ENCODE measurements around the gene IGLL1. TPM values are rescaled to one million over a fixed set of nuclear protein-coding genes. Genes with fewer than 3 reads are reported as not detected.
"Not testable (repeated sequence)": the region's sequence is repeated elsewhere in the genome, so short reads cannot be mapped to it uniquely, and the experiment has no call there.

IGLL1 gene
- total RNA-seq, 1 donor: 0.31 TPM

- Histone ChIP-seq H3K9me3 (ENCODE audit: low read depth, low read length) (no peaks in the 10 kb centered on the region), H3K27me3 (ENCODE audit: insufficient read depth, low read length) (no peaks in the 10 kb centered on the region), H3K4me3 (ENCODE audit: low read length) (no peak overlapping the region), H3K4me1 (ENCODE audit: insufficient read depth, low read length) (no peaks in the 10 kb centered on the region)
These were observed 5.7 kb downstream of the IGLL1 start for GRCh38 chr22:23574371-23574811.

- not testable (repeated sequence) for H3K9me3 ChIP-seq (ENCODE audit: low read depth, low read length); H3K27me3 ChIP-seq (ENCODE audit: insufficient read depth, low read length); H3K4me1 ChIP-seq (ENCODE audit: insufficient read depth, low read length); H3K4me3 ChIP-seq (ENCODE audit: low read length)
These were observed 6.3 kb downstream of the IGLL1 start for GRCh38 chr22:23573701-23574235.

GRCh38 chr22:23573106-23573505 is 7.0 kb downstream of the IGLL1 start:
- not testable (repeated sequence) for H3K27me3 ChIP-seq (ENCODE audit: insufficient read depth, low read length); H3K4me3 ChIP-seq (ENCODE audit: low read length); H3K9me3 ChIP-seq (ENCODE audit: low read depth, low read length); H3K4me1 ChIP-seq (ENCODE audit: insufficient read depth, low read length)

GRCh38 chr22:23571486-23571885 is 8.6 kb downstream of the IGLL1 start:
- Histone ChIP-seq H3K27me3 (ENCODE audit: insufficient read depth, low read length) (peaks cover 7% of the 10 kb centered on the region), H3K4me3 (ENCODE audit: low read length) (no peak overlapping the region), H3K4me1 (ENCODE audit: insufficient read depth, low read length) (no peaks in the 10 kb centered on the region), H3K9me3 (ENCODE audit: low read depth, low read length) (no peaks in the 10 kb centered on the region)

- Histone ChIP-seq H3K4me1 (ENCODE audit: insufficient read depth, low read length) (peaks cover 4% of the 10 kb centered on the region), H3K27me3 (ENCODE audit: insufficient read depth, low read length) (peaks cover 10% of the 10 kb centered on the region), H3K9me3 (ENCODE audit: low read depth, low read length) (no peaks in the 10 kb centered on the region), H3K4me3 (ENCODE audit: low read length) (no peak overlapping the region)
These were observed 9.4 kb downstream of the IGLL1 start for GRCh38 chr22:23570681-23571080.

- Histone ChIP-seq H3K4me1 (ENCODE audit: insufficient read depth, low read length) (peaks cover 4% of the 10 kb centered on the region), H3K27me3 (ENCODE audit: insufficient read depth, low read length) (peaks cover 15% of the 10 kb centered on the region), H3K4me3 (ENCODE audit: low read length) (no peak overlapping the region), H3K9me3 (ENCODE audit: low read depth, low read length) (no peaks in the 10 kb centered on the region)
These were observed 10.4 kb downstream of the IGLL1 start for GRCh38 chr22:23569716-23570115.

- Histone ChIP-seq H3K4me3 (ENCODE audit: low read length) (no peak overlapping the region), H3K9me3 (ENCODE audit: low read depth, low read length) (no peaks in the 10 kb centered on the region), H3K4me1 (ENCODE audit: insufficient read depth, low read length) (peaks cover 4% of the 10 kb centered on the region), H3K27me3 (ENCODE audit: insufficient read depth, low read length) (peaks cover 17% of the 10 kb centered on the region)
These were observed 10.8 kb downstream of the IGLL1 start for GRCh38 chr22:23569291-23569690.

- Histone ChIP-seq H3K9me3 (ENCODE audit: low read depth, low read length) (no peaks in the 10 kb centered on the region), H3K4me1 (ENCODE audit: insufficient read depth, low read length) (peaks cover 4% of the 10 kb centered on the region), H3K4me3 (ENCODE audit: low read length) (no peak overlapping the region), H3K27me3 (ENCODE audit: insufficient read depth, low read length) (peaks cover 17% of the 10 kb centered on the region)
These were observed 13.2 kb downstream of the IGLL1 start for GRCh38 chr22:23566705-23567475.

- peaks cover 4% of the 10 kb centered on the region for H3K4me1 ChIP-seq (ENCODE audit: insufficient read depth, low read length)
- peaks cover 17% of the 10 kb centered on the region for H3K27me3 ChIP-seq (ENCODE audit: insufficient read depth, low read length)
- no peaks in the 10 kb centered on the region for H3K9me3 ChIP-seq (ENCODE audit: low read depth, low read length)
- H3K4me3 ChIP-seq (ENCODE audit: low read length): no peak overlapping the region
These were observed 14.0 kb downstream of the IGLL1 start for GRCh38 chr22:23565915-23566704.

GRCh38 chr22:23565305-23565914 is 14.7 kb downstream of the IGLL1 start:
- H3K4me3 ChIP-seq (ENCODE audit: low read length): no peak overlapping the region
- peaks cover 17% of the 10 kb centered on the region for H3K27me3 ChIP-seq (ENCODE audit: insufficient read depth, low read length)
- H3K9me3 ChIP-seq (ENCODE audit: low read depth, low read length): no peaks in the 10 kb centered on the region
- peaks cover 4% of the 10 kb centered on the region for H3K4me1 ChIP-seq (ENCODE audit: insufficient read depth, low read length)

- H3K27me3 ChIP-seq (ENCODE audit: insufficient read depth, low read length): peaks cover 17% of the 10 kb centered on the region
- no peak overlapping the region for H3K4me3 ChIP-seq (ENCODE audit: low read length)
- H3K9me3 ChIP-seq (ENCODE audit: low read depth, low read length): no peaks in the 10 kb centered on the region
- peaks cover 4% of the 10 kb centered on the region for H3K4me1 ChIP-seq (ENCODE audit: insufficient read depth, low read length)
These were observed 15.8 kb downstream of the IGLL1 start for GRCh38 chr22:23564276-23564675.

GRCh38 chr22:23563111-23563510 is 17.0 kb downstream of the IGLL1 start:
- no peak overlapping the region for H3K4me3 ChIP-seq (ENCODE audit: low read length)
- H3K27me3 ChIP-seq (ENCODE audit: insufficient read depth, low read length): peaks cover 17% of the 10 kb centered on the region
- H3K4me1 ChIP-seq (ENCODE audit: insufficient read depth, low read length): peaks cover 4% of the 10 kb centered on the region
- H3K9me3 ChIP-seq (ENCODE audit: low read depth, low read length): no peaks in the 10 kb centered on the region

- H3K4me1 ChIP-seq (ENCODE audit: insufficient read depth, low read length): peaks cover 4% of the 10 kb centered on the region
- H3K9me3 ChIP-seq (ENCODE audit: low read depth, low read length): no peaks in the 10 kb centered on the region
- no peak overlapping the region for H3K4me3 ChIP-seq (ENCODE audit: low read length)
- H3K27me3 ChIP-seq (ENCODE audit: insufficient read depth, low read length): peaks cover 14% of the 10 kb centered on the region
These were observed 17.9 kb downstream of the IGLL1 start for GRCh38 chr22:23562186-23562585.

GRCh38 chr22:23561025-23561510 is 19.0 kb downstream of the IGLL1 start:
- not testable (repeated sequence) for H3K4me3 ChIP-seq (ENCODE audit: low read length); H3K9me3 ChIP-seq (ENCODE audit: low read depth, low read length); H3K27me3 ChIP-seq (ENCODE audit: insufficient read depth, low read length); H3K4me1 ChIP-seq (ENCODE audit: insufficient read depth, low read length)

GRCh38 chr22:23560215-23560614 is 19.9 kb downstream of the IGLL1 start:
- not testable (repeated sequence) for H3K27me3 ChIP-seq (ENCODE audit: insufficient read depth, low read length); H3K4me1 ChIP-seq (ENCODE audit: insufficient read depth, low read length); H3K4me3 ChIP-seq (ENCODE audit: low read length); H3K9me3 ChIP-seq (ENCODE audit: low read depth, low read length)

Data from mononuclear cell (primary cell).